HUES6 (cell line): ENCODE data around the gene SSX2IP.

Experiments used
- H3K27ac ChIP-seq: 2 replicates; pipeline ENCODE4 v1.7.0; 2013; ENCODE audit warnings: low read depth, mild to moderate bottlenecking, low read length, inconsistent platforms
- H3K27me3 ChIP-seq: 2 replicates; pipeline ENCODE4 v1.6.1; 2013; ENCODE audit warnings: low read length; ENCODE audit not compliant: control insufficient read depth, insufficient read depth
- H3K36me3 ChIP-seq: 2 replicates; pipeline ENCODE4 v1.6.1; 2013; ENCODE audit warnings: low read length; ENCODE audit not compliant: control insufficient read depth, insufficient read depth
- H3K4me1 ChIP-seq: 2 replicates; pipeline ENCODE4 v1.6.1; 2013; ENCODE audit warnings: low read length; ENCODE audit not compliant: control insufficient read depth, insufficient read depth
- H3K4me3 ChIP-seq: 2 replicates; pipeline ENCODE4 v1.5.1; 2013; ENCODE audit warnings: low read depth, low read length
- H3K9ac ChIP-seq: one replicate; pipeline ENCODE4 v1.6.1; 2013; ENCODE audit warnings: mild to moderate bottlenecking, low read length
- H3K9me3 ChIP-seq: 2 replicates; pipeline ENCODE4 v1.6.1; 2013; ENCODE audit warnings: low read depth, low read length; ENCODE audit not compliant: control insufficient read depth, insufficient read depth

The SSX2IP gene

GRCh38 chr1:84615790-84616189 is 74.5 kb downstream of the SSX2IP start:
- Histone ChIP-seq H3K27ac (no peak overlapping the region), H3K27me3 (no peaks in the 10 kb centered on the region), H3K36me3 (no peaks in the 10 kb centered on the region), H3K9me3 (peaks cover 29% of the 10 kb centered on the region), H3K9ac (no peak overlapping the region), H3K4me1 (peaks cover 8% of the 10 kb centered on the region), H3K4me3 (no peak overlapping the region)

- peaks cover 3% of the 10 kb centered on the region; the same call in 1 of the 2 replicates for H3K4me1 ChIP-seq
- no peaks in the 10 kb centered on the region for H3K36me3 ChIP-seq
- no peak overlapping the region for H3K9ac ChIP-seq
- H3K4me3 ChIP-seq: no peak overlapping the region
- peaks cover 36% of the 10 kb centered on the region for H3K9me3 ChIP-seq
- no peak overlapping the region for H3K27ac ChIP-seq
- no peaks in the 10 kb centered on the region for H3K27me3 ChIP-seq
Observed at GRCh38 chr1:84613887-84614286, 76.4 kb downstream of the SSX2IP start.

- peaks cover 3% of the 10 kb centered on the region; the same call in 1 of the 2 replicates for H3K4me1 ChIP-seq
- no peaks in the 10 kb centered on the region for H3K36me3 ChIP-seq
- peaks cover 38% of the 10 kb centered on the region for H3K9me3 ChIP-seq
- H3K27me3 ChIP-seq: no peaks in the 10 kb centered on the region
- H3K27ac ChIP-seq: no peak overlapping the region
- no peak overlapping the region for H3K4me3 ChIP-seq
- H3K9ac ChIP-seq: no peak overlapping the region
Observed at GRCh38 chr1:84613026-84613425, 77.2 kb downstream of the SSX2IP start.

GRCh38 chr1:84611796-84612195 is 78.5 kb downstream of the SSX2IP start:
- no peaks in the 10 kb centered on the region for H3K27me3 ChIP-seq
- H3K36me3 ChIP-seq: no peaks in the 10 kb centered on the region
- no peak overlapping the region for H3K27ac ChIP-seq
- no peak overlapping the region for H3K9ac ChIP-seq
- H3K9me3 ChIP-seq: peaks cover 42% of the 10 kb centered on the region
- H3K4me3 ChIP-seq: no peak overlapping the region
- peaks cover 3% of the 10 kb centered on the region; the same call in 1 of the 2 replicates for H3K4me1 ChIP-seq

GRCh38 chr1:84611091-84611490 is 79.2 kb downstream of the SSX2IP start:
- Histone ChIP-seq H3K9me3 (peaks cover 49% of the 10 kb centered on the region), H3K27ac (no peak overlapping the region), H3K36me3 (no peaks in the 10 kb centered on the region)

GRCh38 chr1:84606977-84607376 is 83.3 kb downstream of the SSX2IP start:
- Histone ChIP-seq H3K27me3 (no peaks in the 10 kb centered on the region), H3K36me3 (no peaks in the 10 kb centered on the region), H3K27ac (no peak overlapping the region), H3K4me1 (peaks cover 3% of the 10 kb centered on the region; the same call in 1 of the 2 replicates), H3K4me3 (no peak overlapping the region), H3K9me3 (peaks cover 41% of the 10 kb centered on the region), H3K9ac (no peak overlapping the region)

More at GRCh38 chr1:84611091-84611490, 79.2 kb downstream of the SSX2IP start:
- Histone ChIP-seq H3K27me3 (no peaks in the 10 kb centered on the region), H3K9ac (no peak overlapping the region), H3K4me3 (no peak overlapping the region), H3K4me1 (peaks cover 3% of the 10 kb centered on the region; the same call in 1 of the 2 replicates)

GRCh38 chr1:84605157-84605556 is 85.1 kb downstream of the SSX2IP start:
- no peaks in the 10 kb centered on the region for H3K36me3 ChIP-seq
- no peak overlapping the region for H3K27ac ChIP-seq
- no peak overlapping the region for H3K4me3 ChIP-seq
- H3K4me1 ChIP-seq: no peaks in the 10 kb centered on the region
- no peak overlapping the region for H3K9ac ChIP-seq
- H3K9me3 ChIP-seq: peaks cover 34% of the 10 kb centered on the region
- H3K27me3 ChIP-seq: no peaks in the 10 kb centered on the region

GRCh38 chr1:84603941-84604830 is 86.1 kb downstream of the SSX2IP start:
- H3K27me3 ChIP-seq: no peaks in the 10 kb centered on the region
- H3K4me1 ChIP-seq: no peaks in the 10 kb centered on the region
- H3K36me3 ChIP-seq: no peaks in the 10 kb centered on the region
- H3K9me3 ChIP-seq: peaks cover 32% of the 10 kb centered on the region
- no peak overlapping the region for H3K4me3 ChIP-seq
- H3K9ac ChIP-seq: no peak overlapping the region
- no peak overlapping the region for H3K27ac ChIP-seq

- Histone ChIP-seq H3K4me1 (no peaks in the 10 kb centered on the region), H3K36me3 (no peaks in the 10 kb centered on the region), H3K4me3 (no peak overlapping the region), H3K9ac (no peak overlapping the region), H3K27ac (no peak overlapping the region), H3K9me3 (peaks cover 30% of the 10 kb centered on the region), H3K27me3 (no peaks in the 10 kb centered on the region)
Observed at GRCh38 chr1:84603223-84603622, 87.0 kb downstream of the SSX2IP start.

- H3K4me3 ChIP-seq: no peak overlapping the region
- H3K36me3 ChIP-seq: no peaks in the 10 kb centered on the region
- no peaks in the 10 kb centered on the region for H3K27me3 ChIP-seq
- H3K4me1 ChIP-seq: no peaks in the 10 kb centered on the region
- H3K9me3 ChIP-seq: peaks cover 16% of the 10 kb centered on the region
- H3K27ac ChIP-seq: no peak overlapping the region
- no peak overlapping the region for H3K9ac ChIP-seq
Observed at GRCh38 chr1:84600796-84601195, 89.5 kb downstream of the SSX2IP start.
